Transverse colon (tissue), 3 donors: ENCODE results near the gene OMD.

ENCODE experiments used
- CTCF ChIP-seq, 5 experiments: fragments of 200-600 bp in 3 of 5; fragments of 450-650 bp in 2 of 5; sonication (generic) in 3 of 5; IDR thresholded peaks; 1 replicate in 2 of 5; 2 replicates in 3 of 5; pipeline ENCODE4 v1.5.1; 2016 to 2017; ENCODE audit warnings: antibody characterized with exemption in 5 of 5, inconsistent platforms in 3 of 5, mild to moderate bottlenecking in 2 of 5, moderate library complexity in 1 of 5
- POLR2A ChIP-seq: fragments of 450-650 bp; IDR thresholded peaks from one replicate; pipeline ENCODE4 v1.6.1; 2016; ENCODE audit warnings: antibody characterized with exemption, mild to moderate bottlenecking, moderate library complexity

GRCh38 chr9:92467041-92467440 lies 42.8 kb upstream of the OMD start:
- no peak for TF ChIP-seq CTCF (IDR thresholded peaks at IDR 0.05)
- no peak for TF ChIP-seq POLR2A
